Esophagus squamous epithelium (tissue), 4 donors: ENCODE results near the gene CSPG5.

Source experiments
- POLR2A ChIP-seq, 4 donors: fragments of 450-650 bp; IDR thresholded peaks; one replicate each; pipeline ENCODE4 v1.6.1; 2017; ENCODE audit warnings: antibody characterized with exemption in 4 of 4, mild to moderate bottlenecking in 4 of 4, moderate library complexity in 3 of 4
- TF ChIP-seq, protein P1 (sequence below), 6 experiments: fragments of 450-650 bp in 4 of 6; fragments of 200-600 bp in 2 of 6; sonication (generic) in 2 of 6; IDR thresholded peaks; one replicate each; pipeline ENCODE4 v1.5.1; 2016 to 2019; ENCODE audit warnings: antibody characterized with exemption in 6 of 6, mild to moderate bottlenecking in 4 of 6, moderate library complexity in 4 of 6

DNA sequence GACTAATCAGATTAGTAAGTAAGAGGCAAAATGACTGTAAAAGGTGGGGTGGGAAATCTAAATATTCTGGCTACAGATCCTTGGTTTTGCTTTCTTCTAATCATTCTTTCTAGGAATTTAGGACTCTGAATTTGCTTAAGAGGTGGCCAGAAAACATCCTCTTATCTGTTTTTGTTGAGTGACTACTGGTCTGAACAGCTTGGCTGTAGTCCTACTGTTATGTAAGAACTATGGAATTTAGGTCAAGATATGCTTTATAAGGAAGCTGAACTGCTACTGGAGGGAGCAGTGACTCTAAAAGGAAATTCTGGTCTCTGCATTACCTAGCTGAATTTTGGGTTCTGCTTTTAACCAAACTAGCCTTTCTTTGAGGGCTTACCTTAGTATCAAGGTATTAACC lies 33.5 kb upstream of the CSPG5 start:
- TF ChIP-seq, protein P1, sequence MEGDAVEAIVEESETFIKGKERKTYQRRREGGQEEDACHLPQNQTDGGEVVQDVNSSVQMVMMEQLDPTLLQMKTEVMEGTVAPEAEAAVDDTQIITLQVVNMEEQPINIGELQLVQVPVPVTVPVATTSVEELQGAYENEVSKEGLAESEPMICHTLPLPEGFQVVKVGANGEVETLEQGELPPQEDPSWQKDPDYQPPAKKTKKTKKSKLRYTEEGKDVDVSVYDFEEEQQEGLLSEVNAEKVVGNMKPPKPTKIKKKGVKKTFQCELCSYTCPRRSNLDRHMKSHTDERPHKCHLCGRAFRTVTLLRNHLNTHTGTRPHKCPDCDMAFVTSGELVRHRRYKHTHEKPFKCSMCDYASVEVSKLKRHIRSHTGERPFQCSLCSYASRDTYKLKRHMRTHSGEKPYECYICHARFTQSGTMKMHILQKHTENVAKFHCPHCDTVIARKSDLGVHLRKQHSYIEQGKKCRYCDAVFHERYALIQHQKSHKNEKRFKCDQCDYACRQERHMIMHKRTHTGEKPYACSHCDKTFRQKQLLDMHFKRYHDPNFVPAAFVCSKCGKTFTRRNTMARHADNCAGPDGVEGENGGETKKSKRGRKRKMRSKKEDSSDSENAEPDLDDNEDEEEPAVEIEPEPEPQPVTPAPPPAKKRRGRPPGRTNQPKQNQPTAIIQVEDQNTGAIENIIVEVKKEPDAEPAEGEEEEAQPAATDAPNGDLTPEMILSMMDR (IDR thresholded peaks at IDR 0.05) = no peak
- TF ChIP-seq POLR2A (IDR thresholded peaks at IDR 0.05) = no peak
